ENCODE measurements around the gene CCDC175.

- TF ChIP-seq CTCF (IDR thresholded peaks at IDR 0.05) (no peak), EP300 (IDR thresholded peaks at IDR 0.05) (no peak)
These were observed 85.9 kb downstream of the CCDC175 start for GRCh38 chr14:59490756-59491155.

All from esophagus muscularis mucosa (tissue), 3 donors.